ENCODE measurements around the gene SECISBP2.

SECISBP2 gene

DNA sequence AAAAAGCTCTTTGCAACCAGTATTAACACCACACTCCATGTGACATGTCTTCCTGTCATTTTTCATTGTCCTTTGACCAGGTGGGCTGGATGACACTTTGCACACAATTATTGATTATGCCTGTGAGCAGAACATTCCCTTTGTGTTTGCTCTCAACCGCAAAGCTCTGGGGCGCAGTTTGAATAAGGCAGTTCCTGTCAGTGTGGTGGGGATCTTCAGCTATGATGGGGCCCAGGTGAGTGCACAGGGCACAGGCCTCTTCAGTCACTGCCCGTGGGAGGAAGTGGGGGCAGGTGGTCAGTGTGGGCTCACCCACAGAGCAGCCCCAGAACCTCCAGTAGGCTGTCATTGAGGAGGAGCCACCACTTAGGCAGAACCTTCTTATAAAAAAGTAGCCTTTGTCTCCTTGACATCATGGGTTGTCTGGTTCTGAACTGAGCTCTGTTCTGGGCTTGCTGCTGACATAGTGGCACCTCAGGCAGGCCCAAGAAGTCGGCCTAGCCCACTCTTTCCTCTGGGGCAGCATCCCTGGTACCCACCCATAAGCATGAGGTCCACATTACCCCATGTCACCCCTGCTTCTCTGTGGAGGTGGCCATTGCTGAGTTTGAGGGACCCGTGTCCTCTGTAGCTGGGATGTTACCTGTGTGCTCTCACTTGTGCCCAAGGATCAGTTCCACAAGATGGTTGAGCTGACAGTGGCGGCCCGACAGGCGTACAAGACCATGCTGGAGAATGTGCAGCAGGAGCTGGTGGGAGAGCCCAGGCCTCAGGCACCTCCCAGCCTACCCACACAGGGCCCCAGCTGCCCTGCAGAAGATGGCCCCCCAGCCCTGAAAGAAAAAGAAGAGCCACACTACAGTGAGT lies 39.3 kb downstream of the SECISBP2 start:
- no peaks in the 10 kb centered on the region for H3K27me3 ChIP-seq (ENCODE audit: control insufficient read depth, insufficient read depth, low read length)
- H3K4me3 ChIP-seq (ENCODE audit: low read length) = no peak overlapping the region
- no peaks in the 10 kb centered on the region for H3K4me1 ChIP-seq (ENCODE audit: control insufficient read depth, insufficient read depth, low read length)
- H3K9me3 ChIP-seq (ENCODE audit: control insufficient read depth, insufficient read depth, low read length) = no peaks in the 10 kb centered on the region
- DNase-seq (ENCODE audit: low read depth, low spot score) = no peak
- no CpG with 5 or more reads among the region's 8 CpGs for WGBS (ENCODE audit: insufficient coverage, insufficient read length)
- H3K36me3 ChIP-seq (ENCODE audit: control insufficient read depth, insufficient read depth, low read length) = peaks cover 41% of the 10 kb centered on the region
- no peak overlapping the region for H3K27ac ChIP-seq (ENCODE audit: low read length)

DNA sequence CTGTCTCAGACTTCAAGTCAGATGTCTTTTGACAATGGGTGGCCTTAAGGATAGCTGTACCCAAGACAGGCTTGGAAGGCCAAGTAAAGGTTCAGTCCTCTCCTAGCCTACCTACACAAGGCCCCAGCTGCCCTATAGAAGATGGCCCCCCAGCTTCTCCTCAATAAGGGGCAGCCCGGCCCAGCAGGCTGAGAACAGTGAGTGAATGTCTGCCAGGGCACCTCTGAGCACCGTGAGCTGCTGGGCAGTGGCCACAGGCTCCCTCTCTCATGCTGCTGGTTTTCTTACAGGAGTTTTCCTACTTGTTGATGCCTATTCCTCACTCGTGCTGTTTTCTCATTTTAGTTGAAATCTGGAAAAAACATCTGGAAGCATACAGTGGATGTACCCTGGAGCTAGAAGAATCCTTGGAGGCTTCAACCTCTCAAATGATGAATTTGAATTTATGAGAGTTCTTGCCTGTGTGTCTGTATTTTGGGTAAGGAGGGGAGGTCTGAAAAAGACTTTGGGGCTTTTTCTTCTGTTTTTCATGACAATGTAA lies 40.1 kb downstream of the SECISBP2 start:
- no peaks in the 10 kb centered on the region for H3K9me3 ChIP-seq (ENCODE audit: control insufficient read depth, insufficient read depth, low read length)
- no peak overlapping the region for H3K4me3 ChIP-seq (ENCODE audit: low read length)
- WGBS (ENCODE audit: insufficient coverage, insufficient read length) = no CpG with 5 or more reads among the region's 3 CpGs
- no peak overlapping the region for H3K27ac ChIP-seq (ENCODE audit: low read length)
- no peaks in the 10 kb centered on the region for H3K4me1 ChIP-seq (ENCODE audit: control insufficient read depth, insufficient read depth, low read length)
- peaks cover 38% of the 10 kb centered on the region for H3K36me3 ChIP-seq (ENCODE audit: control insufficient read depth, insufficient read depth, low read length)
- H3K27me3 ChIP-seq (ENCODE audit: control insufficient read depth, insufficient read depth, low read length) = no peaks in the 10 kb centered on the region
- no peak for DNase-seq (ENCODE audit: low read depth, low spot score)

- Histone ChIP-seq H3K4me3 (ENCODE audit: low read length) (no peak overlapping the region), H3K9me3 (ENCODE audit: control insufficient read depth, insufficient read depth, low read length) (no peaks in the 10 kb centered on the region), H3K27ac (ENCODE audit: low read length) (no peak overlapping the region), H3K27me3 (ENCODE audit: control insufficient read depth, insufficient read depth, low read length) (no peaks in the 10 kb centered on the region), H3K36me3 (ENCODE audit: control insufficient read depth, insufficient read depth, low read length) (peaks cover 38% of the 10 kb centered on the region), H3K4me1 (ENCODE audit: control insufficient read depth, insufficient read depth, low read length) (no peaks in the 10 kb centered on the region)
- no CpG with 5 or more reads among the region's 4 CpGs for WGBS (ENCODE audit: insufficient coverage, insufficient read length)
- DNase-seq (ENCODE audit: low read depth, low spot score) = no peak
These were observed 40.7 kb downstream of the SECISBP2 start for GRCh38 chr9:89358985-89359384.

DNA sequence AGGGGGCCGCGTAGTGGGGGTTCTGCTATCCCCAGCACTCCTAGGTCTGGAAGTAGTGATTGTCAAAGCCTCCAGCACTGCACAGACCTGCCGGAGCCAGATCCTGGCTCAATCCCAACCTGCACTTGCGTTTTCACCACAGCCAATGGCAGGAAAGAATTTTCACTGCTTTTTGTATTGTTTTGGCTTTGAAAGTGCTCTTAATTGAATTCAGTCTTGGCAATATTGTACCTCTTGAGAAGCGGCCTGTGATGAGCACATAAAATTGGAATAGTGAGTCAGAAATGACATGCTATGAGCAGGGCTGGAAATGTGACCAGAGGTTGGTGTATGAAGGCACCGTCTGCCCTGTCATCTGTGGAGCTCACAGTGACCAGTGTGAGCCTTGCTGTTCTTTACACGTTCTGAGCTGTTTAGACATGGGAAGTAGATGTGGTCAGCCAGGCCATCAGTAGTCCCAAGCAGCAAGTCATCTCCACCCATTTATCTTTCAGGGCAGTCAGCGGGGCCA lies 41.5 kb downstream of the SECISBP2 start:
- no CpG with 5 or more reads among the region's 8 CpGs for WGBS (ENCODE audit: insufficient coverage, insufficient read length)
- Histone ChIP-seq H3K9me3 (ENCODE audit: control insufficient read depth, insufficient read depth, low read length) (no peaks in the 10 kb centered on the region), H3K4me1 (ENCODE audit: control insufficient read depth, insufficient read depth, low read length) (no peaks in the 10 kb centered on the region), H3K4me3 (ENCODE audit: low read length) (no peak overlapping the region), H3K27me3 (ENCODE audit: control insufficient read depth, insufficient read depth, low read length) (no peaks in the 10 kb centered on the region), H3K36me3 (ENCODE audit: control insufficient read depth, insufficient read depth, low read length) (peaks cover 34% of the 10 kb centered on the region), H3K27ac (ENCODE audit: low read length) (no peak overlapping the region)
- DNase-seq (ENCODE audit: low read depth, low spot score) = no peak

- no peaks in the 10 kb centered on the region for H3K9me3 ChIP-seq (ENCODE audit: control insufficient read depth, insufficient read depth, low read length)
- H3K36me3 ChIP-seq (ENCODE audit: control insufficient read depth, insufficient read depth, low read length) = peaks cover 32% of the 10 kb centered on the region
- H3K4me3 ChIP-seq (ENCODE audit: low read length) = no peak overlapping the region
- H3K27me3 ChIP-seq (ENCODE audit: control insufficient read depth, insufficient read depth, low read length) = no peaks in the 10 kb centered on the region
- H3K27ac ChIP-seq (ENCODE audit: low read length) = no peak overlapping the region
- no peak for DNase-seq (ENCODE audit: low read depth, low spot score)
- no peaks in the 10 kb centered on the region for H3K4me1 ChIP-seq (ENCODE audit: control insufficient read depth, insufficient read depth, low read length)
- no CpG with 5 or more reads among the region's 3 CpGs for WGBS (ENCODE audit: insufficient coverage, insufficient read length)
These were observed 42.2 kb downstream of the SECISBP2 start for GRCh38 chr9:89360465-89360864.

DNA sequence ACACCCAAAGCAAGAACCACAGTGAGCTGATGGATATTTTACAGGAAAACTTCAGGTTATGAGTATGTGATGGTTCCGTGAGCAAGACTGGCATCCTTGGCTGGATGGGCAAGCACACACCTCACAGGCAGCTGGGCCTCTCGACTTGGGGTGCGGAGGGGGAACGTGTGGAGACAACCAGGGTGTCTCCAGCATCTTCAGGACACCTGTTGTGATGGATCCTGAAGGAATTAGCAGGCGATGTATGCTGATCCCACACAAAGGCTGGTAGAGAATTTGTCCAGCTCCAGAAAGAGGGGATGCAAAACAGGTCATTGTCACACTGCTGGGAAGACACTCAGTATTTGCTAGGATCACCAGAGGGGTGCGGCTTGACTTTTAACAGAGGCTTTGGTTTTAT lies 42.7 kb downstream of the SECISBP2 start:
- WGBS (ENCODE audit: insufficient coverage, insufficient read length) = no CpG with 5 or more reads among the region's 6 CpGs
- Histone ChIP-seq H3K36me3 (ENCODE audit: control insufficient read depth, insufficient read depth, low read length) (peaks cover 32% of the 10 kb centered on the region), H3K27ac (ENCODE audit: low read length) (no peak overlapping the region), H3K4me1 (ENCODE audit: control insufficient read depth, insufficient read depth, low read length) (no peaks in the 10 kb centered on the region), H3K27me3 (ENCODE audit: control insufficient read depth, insufficient read depth, low read length) (no peaks in the 10 kb centered on the region), H3K4me3 (ENCODE audit: low read length) (no peak overlapping the region), H3K9me3 (ENCODE audit: control insufficient read depth, insufficient read depth, low read length) (no peaks in the 10 kb centered on the region)
- DNase-seq (ENCODE audit: low read depth, low spot score) = no peak

DNA sequence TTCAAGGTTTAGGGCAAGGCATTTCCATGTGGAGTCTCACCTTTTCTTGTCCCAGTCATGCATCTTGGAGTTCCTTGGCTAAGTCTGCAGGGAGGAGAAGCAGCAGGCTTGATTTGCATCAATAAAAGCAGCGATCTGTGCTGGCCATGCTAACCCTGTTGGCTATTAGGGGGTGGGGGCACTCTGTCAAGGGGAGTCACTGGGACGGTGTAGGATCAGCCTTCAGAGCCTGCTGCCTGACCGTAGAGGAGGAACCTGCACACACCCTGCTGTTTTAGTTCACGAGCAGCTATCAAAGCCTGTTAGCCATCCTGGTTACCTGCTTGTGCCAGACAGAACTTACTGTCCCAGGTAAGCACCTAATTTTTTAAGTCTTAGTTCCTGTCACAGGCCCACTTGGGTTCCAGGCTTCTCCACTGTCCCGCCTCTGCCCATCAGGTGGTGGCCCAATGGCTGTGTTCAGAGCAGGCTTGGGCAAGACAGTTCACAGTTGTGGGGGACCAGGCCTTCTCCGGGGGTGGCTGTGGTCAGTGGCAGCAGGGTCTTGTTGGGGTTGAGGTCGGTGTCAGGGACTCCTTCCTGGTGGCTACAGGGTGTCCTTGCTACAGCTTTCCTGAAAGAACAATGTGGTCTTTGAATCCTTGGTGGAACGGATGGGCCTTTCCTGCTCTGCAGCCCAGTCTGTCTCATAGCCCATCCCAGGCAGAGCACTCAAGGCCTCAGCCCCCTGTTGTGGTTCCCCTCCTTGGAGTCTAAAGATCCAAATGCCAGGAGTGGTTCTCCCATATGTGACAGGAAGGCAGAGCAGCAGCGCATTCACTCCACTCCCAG lies 43.7 kb downstream of the SECISBP2 start:
- Histone ChIP-seq H3K36me3 (ENCODE audit: control insufficient read depth, insufficient read depth, low read length) (peaks cover 28% of the 10 kb centered on the region), H3K27ac (ENCODE audit: low read length) (no peak overlapping the region), H3K27me3 (ENCODE audit: control insufficient read depth, insufficient read depth, low read length) (no peaks in the 10 kb centered on the region), H3K4me1 (ENCODE audit: control insufficient read depth, insufficient read depth, low read length) (no peaks in the 10 kb centered on the region), H3K9me3 (ENCODE audit: control insufficient read depth, insufficient read depth, low read length) (no peaks in the 10 kb centered on the region), H3K4me3 (ENCODE audit: low read length) (no peak overlapping the region)
- WGBS (ENCODE audit: insufficient coverage, insufficient read length) = no CpG with 5 or more reads among the region's 9 CpGs
- no peak for DNase-seq (ENCODE audit: low read depth, low spot score)

GRCh38 chr9:89362647-89363310 lies 44.5 kb downstream of the SECISBP2 start:
- Histone ChIP-seq H3K9me3 (ENCODE audit: control insufficient read depth, insufficient read depth, low read length) (no peaks in the 10 kb centered on the region), H3K27ac (ENCODE audit: low read length) (no peak overlapping the region), H3K4me1 (ENCODE audit: control insufficient read depth, insufficient read depth, low read length) (no peaks in the 10 kb centered on the region; the same call in 1 of the 2 replicates), H3K27me3 (ENCODE audit: control insufficient read depth, insufficient read depth, low read length) (no peaks in the 10 kb centered on the region), H3K36me3 (ENCODE audit: control insufficient read depth, insufficient read depth, low read length) (peaks cover 22% of the 10 kb centered on the region), H3K4me3 (ENCODE audit: low read length) (no peak overlapping the region)
- DNase-seq (ENCODE audit: low read depth, low spot score) = no peak
- no CpG with 5 or more reads among the region's 10 CpGs for WGBS (ENCODE audit: insufficient coverage, insufficient read length)

DNA sequence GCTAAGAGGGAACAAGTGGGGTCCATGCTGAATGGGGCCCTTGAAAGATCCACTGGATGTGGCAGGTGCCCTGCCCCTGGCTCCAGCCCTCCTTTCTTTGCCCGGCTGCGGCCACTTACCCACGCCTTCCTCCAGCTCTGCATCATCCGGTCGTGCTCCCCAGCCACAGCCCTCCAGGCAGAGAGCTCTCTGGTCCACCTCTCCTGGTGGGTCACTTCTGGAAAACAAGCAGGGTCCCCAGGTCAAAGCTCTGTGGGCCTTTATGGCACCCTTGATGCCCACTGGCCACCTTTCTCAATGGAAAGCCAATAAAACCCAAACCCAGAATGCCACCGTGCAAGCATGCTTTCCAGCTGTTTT lies 45.0 kb downstream of the SECISBP2 start:
- no peak overlapping the region for H3K4me3 ChIP-seq (ENCODE audit: low read length)
- H3K27me3 ChIP-seq (ENCODE audit: control insufficient read depth, insufficient read depth, low read length) = no peaks in the 10 kb centered on the region
- WGBS (ENCODE audit: insufficient coverage, insufficient read length) = no CpG with 5 or more reads among the region's 6 CpGs
- peaks cover 17% of the 10 kb centered on the region for H3K36me3 ChIP-seq (ENCODE audit: control insufficient read depth, insufficient read depth, low read length)
- no peaks in the 10 kb centered on the region; the same call in 1 of the 2 replicates for H3K4me1 ChIP-seq (ENCODE audit: control insufficient read depth, insufficient read depth, low read length)
- H3K27ac ChIP-seq (ENCODE audit: low read length) = no peak overlapping the region
- H3K9me3 ChIP-seq (ENCODE audit: control insufficient read depth, insufficient read depth, low read length) = no peaks in the 10 kb centered on the region
- no peak for DNase-seq (ENCODE audit: low read depth, low spot score)

All from iPS DF 6.9 (cell line).